ENCODE results near the gene SLX4IP.

Gene SLX4IP

DNA sequence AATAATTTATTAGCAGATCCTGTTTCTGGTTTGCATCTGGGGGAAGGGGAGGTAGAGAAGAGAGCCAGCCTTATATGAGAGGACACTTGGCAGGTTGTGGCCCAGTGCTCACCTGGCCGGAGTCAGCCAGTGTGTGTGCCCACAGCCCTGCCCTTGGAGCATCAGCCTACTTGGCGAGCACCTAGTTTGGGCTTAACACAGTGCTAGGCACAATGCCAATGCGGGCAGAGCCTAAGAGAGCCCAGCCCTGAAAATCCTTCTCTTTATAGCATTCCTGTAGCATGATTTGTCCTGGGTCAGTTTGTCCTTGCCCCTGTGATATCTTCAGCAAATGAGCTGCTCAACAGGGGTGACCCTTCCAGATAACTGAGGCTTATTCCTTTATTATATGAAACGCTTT, 73.0 kb downstream of the SLX4IP start:
- H3K9me3 Mint-ChIP-seq = no peaks in the 10 kb centered on the region
- no peak overlapping the region for H3K4me3 Mint-ChIP-seq
- peaks cover 17% of the 10 kb centered on the region for H3K4me1 Mint-ChIP-seq (ENCODE audit: low read depth)
- H3K27ac Mint-ChIP-seq = no peak overlapping the region
- no peaks in the 10 kb centered on the region for H3K27me3 Mint-ChIP-seq (ENCODE audit: low read depth)
- H3K36me3 Mint-ChIP-seq (ENCODE audit: low read depth) = peaks cover 3% of the 10 kb centered on the region

DNA sequence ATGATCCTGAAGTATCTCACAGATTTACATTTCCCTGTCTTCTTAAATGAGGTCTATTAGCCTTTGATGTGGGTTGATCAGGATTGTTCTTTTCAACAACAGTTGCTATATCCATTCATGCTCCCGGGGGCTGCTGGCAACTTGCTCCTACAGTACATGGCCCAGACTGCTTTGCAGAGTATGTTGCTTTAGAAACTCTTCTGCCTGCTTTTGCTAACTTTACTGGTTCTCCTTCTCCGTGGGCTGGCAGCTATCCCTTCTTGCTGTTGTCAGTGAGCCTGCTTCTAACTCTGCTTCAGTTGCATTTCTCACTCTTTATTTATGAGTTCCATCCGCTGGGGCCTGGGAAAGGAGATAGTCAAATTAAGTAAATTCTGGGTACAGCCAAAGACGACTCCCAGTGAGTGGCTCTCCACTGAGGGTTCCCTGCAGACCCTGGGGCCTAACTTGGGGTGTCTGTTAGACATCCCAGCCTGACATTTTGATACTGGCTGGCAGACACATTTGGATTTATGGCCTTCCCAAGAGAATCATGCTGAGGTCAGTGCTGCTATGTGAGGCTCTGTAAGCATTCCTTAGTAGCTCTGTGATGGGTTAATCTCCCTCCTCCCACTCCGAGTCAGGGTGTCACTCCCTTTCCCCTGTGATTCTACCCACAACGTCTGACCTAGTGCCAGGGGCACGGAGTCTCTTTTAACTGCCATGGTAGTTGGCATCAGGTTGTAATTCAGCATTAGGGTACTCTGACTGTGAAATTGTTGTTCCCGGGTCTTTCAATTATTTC, 73.6 kb downstream of the SLX4IP start:
- Mint-ChIP-seq H3K27me3 (ENCODE audit: low read depth) (no peaks in the 10 kb centered on the region), H3K27ac (no peak overlapping the region), H3K9me3 (no peaks in the 10 kb centered on the region), H3K36me3 (ENCODE audit: low read depth) (peaks cover 3% of the 10 kb centered on the region), H3K4me1 (ENCODE audit: low read depth) (peaks cover 20% of the 10 kb centered on the region), H3K4me3 (no peak overlapping the region)

GRCh38 chr20:10509376-10509775, 74.3 kb downstream of the SLX4IP start:
- H3K27me3 Mint-ChIP-seq (ENCODE audit: low read depth) = no peaks in the 10 kb centered on the region
- peaks cover 27% of the 10 kb centered on the region for H3K4me1 Mint-ChIP-seq (ENCODE audit: low read depth)
- no peak overlapping the region for H3K27ac Mint-ChIP-seq
- H3K9me3 Mint-ChIP-seq = no peaks in the 10 kb centered on the region
- peaks cover 3% of the 10 kb centered on the region for H3K36me3 Mint-ChIP-seq (ENCODE audit: low read depth)
- no peak overlapping the region for H3K4me3 Mint-ChIP-seq

DNA sequence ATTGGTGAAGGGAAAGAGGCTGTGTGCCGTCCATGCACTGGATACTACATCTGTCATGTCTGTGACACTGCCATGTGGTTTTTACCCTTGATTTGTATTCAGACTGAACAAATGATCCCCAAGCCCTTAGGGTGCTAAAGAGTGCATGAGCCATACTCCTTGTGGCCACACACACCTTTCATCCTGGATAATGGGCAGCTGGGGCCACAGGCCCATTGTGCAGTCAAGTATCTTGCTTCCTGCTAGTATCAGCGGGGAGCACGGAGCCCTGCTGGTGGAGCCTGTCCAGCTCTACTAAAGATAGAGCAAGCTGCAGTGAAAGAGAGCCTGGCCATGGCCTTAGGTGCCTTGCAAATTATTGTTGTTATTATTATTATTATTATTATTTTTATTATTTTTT, 75.1 kb downstream of the SLX4IP start:
- H3K4me1 Mint-ChIP-seq (ENCODE audit: low read depth) = peaks cover 32% of the 10 kb centered on the region
- no peak overlapping the region for H3K4me3 Mint-ChIP-seq
- H3K27me3 Mint-ChIP-seq (ENCODE audit: low read depth) = no peaks in the 10 kb centered on the region
- H3K27ac Mint-ChIP-seq = no peak overlapping the region
- no peaks in the 10 kb centered on the region for H3K9me3 Mint-ChIP-seq
- peaks cover 6% of the 10 kb centered on the region for H3K36me3 Mint-ChIP-seq (ENCODE audit: low read depth)

DNA sequence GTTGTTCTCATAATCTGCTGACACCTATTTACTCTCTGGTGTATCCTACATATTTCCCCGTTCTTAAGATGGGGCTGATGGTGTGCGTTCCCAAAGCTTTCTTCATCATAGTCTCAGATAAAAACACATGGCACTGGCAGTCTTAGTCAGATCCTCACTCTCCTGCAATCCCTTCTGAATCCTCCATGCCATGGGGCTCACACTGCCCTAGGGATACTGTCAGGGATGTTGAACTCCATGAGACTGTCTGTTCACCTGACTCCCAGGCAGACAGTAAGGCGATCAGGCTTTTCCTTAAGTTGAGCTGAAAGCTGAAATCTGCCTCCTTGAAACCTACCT, 76.0 kb downstream of the SLX4IP start:
- no peaks in the 10 kb centered on the region for H3K9me3 Mint-ChIP-seq
- H3K36me3 Mint-ChIP-seq (ENCODE audit: low read depth) = peaks cover 6% of the 10 kb centered on the region
- H3K27ac Mint-ChIP-seq = peak overlapping the region; percentile 78
- peak overlapping the region; percentile 45 for H3K4me3 Mint-ChIP-seq
- H3K27me3 Mint-ChIP-seq (ENCODE audit: low read depth) = no peaks in the 10 kb centered on the region
- peaks cover 37% of the 10 kb centered on the region for H3K4me1 Mint-ChIP-seq (ENCODE audit: low read depth)

DNA sequence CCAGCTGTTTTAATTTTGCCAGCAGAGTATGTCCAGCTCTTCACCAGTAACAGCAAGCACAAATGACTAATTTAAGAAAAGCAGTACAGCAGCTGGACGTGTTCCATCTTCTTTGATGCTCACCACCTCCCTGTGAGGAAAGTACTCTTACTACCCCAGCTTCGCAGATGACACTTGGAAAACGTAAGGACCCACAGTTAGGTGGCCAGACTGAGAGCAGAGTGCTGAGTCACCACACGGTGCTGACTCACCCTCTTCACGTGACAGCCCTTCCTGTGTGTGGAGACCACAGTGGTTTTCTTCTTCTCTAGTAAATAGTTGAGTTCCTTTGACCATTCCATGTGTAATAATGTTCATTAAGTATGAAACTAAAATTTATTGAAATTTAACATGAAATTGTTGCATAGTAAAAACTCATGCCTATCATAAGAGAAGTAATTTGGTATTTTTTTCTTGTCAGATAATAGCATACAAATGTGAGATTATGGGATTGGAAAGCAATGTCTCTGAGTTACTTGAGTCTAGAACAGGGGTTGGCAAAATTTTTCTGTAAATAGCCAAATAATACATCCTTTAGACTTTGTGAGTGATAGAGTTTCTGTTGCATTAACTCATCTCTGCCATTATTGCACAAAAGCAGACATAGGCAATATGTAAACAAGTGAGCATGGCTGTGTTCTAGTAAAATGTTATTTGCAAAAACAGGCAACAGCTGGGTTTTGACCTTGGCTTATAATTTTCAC, 76.6 kb downstream of the SLX4IP start:
- Mint-ChIP-seq H3K4me1 (ENCODE audit: low read depth) (peaks cover 38% of the 10 kb centered on the region), H3K4me3 (peak overlapping the region; percentile 45), H3K9me3 (no peaks in the 10 kb centered on the region)

GRCh38 chr20:10513061-10513460, 78.0 kb downstream of the SLX4IP start:
- peaks cover 6% of the 10 kb centered on the region for H3K36me3 Mint-ChIP-seq (ENCODE audit: low read depth)
- no peak overlapping the region for H3K27ac Mint-ChIP-seq
- no peaks in the 10 kb centered on the region for H3K27me3 Mint-ChIP-seq (ENCODE audit: low read depth)
- H3K4me3 Mint-ChIP-seq = no peak overlapping the region
- peaks cover 40% of the 10 kb centered on the region for H3K4me1 Mint-ChIP-seq (ENCODE audit: low read depth)
- no peaks in the 10 kb centered on the region for H3K9me3 Mint-ChIP-seq

More for the DNA sequence above, 76.6 kb downstream of the SLX4IP start:
- Mint-ChIP-seq H3K36me3 (ENCODE audit: low read depth) (peaks cover 6% of the 10 kb centered on the region), H3K27me3 (ENCODE audit: low read depth) (no peaks in the 10 kb centered on the region), H3K27ac (peak overlapping the region; percentile 78)

- H3K27ac Mint-ChIP-seq = no peak overlapping the region
- peaks cover 6% of the 10 kb centered on the region for H3K36me3 Mint-ChIP-seq (ENCODE audit: low read depth)
- peaks cover 36% of the 10 kb centered on the region for H3K4me1 Mint-ChIP-seq (ENCODE audit: low read depth)
- H3K27me3 Mint-ChIP-seq (ENCODE audit: low read depth) = no peaks in the 10 kb centered on the region
- no peak overlapping the region for H3K4me3 Mint-ChIP-seq
- no peaks in the 10 kb centered on the region for H3K9me3 Mint-ChIP-seq
Measured at GRCh38 chr20:10513931-10514575, 78.9 kb downstream of the SLX4IP start.

- peaks cover 48% of the 10 kb centered on the region for H3K4me1 Mint-ChIP-seq (ENCODE audit: low read depth)
- no peaks in the 10 kb centered on the region for H3K9me3 Mint-ChIP-seq
- H3K27ac Mint-ChIP-seq = no peak overlapping the region
- no peak overlapping the region for H3K4me3 Mint-ChIP-seq
- H3K27me3 Mint-ChIP-seq (ENCODE audit: low read depth) = no peaks in the 10 kb centered on the region
- peaks cover 4% of the 10 kb centered on the region for H3K36me3 Mint-ChIP-seq (ENCODE audit: low read depth)
Measured at GRCh38 chr20:10516529-10516928, 81.4 kb downstream of the SLX4IP start.

- no peak overlapping the region for H3K4me3 Mint-ChIP-seq
- peaks cover 36% of the 10 kb centered on the region for H3K4me1 Mint-ChIP-seq (ENCODE audit: low read depth)
- peaks cover 3% of the 10 kb centered on the region for H3K36me3 Mint-ChIP-seq (ENCODE audit: low read depth)
- H3K9me3 Mint-ChIP-seq = no peaks in the 10 kb centered on the region
- peak overlapping the region; percentile 47 for H3K27ac Mint-ChIP-seq
- no peaks in the 10 kb centered on the region for H3K27me3 Mint-ChIP-seq (ENCODE audit: low read depth)
Measured at GRCh38 chr20:10519361-10520046, 84.4 kb downstream of the SLX4IP start.

DNA sequence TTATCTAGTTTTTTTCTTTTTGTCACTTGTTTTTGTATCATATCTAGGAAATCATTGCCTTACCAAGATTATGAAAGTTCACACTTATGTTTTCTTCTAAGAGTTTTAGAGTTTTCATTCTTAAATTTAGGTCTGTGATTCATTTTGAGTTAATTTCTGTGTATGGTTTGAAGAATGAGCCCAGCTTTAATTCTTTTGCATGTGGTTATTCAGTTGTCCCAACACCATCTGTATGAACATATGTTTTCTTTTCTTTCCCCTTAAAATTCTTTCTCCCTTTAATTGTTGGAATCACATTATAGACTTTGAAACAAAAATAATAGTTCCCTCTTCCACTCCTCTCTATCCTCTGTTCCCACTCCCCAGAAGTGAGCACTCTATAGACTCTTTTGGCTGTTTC, 85.4 kb downstream of the SLX4IP start:
- Mint-ChIP-seq H3K9me3 (no peaks in the 10 kb centered on the region), H3K27ac (no peak overlapping the region), H3K4me1 (ENCODE audit: low read depth) (peaks cover 33% of the 10 kb centered on the region), H3K36me3 (ENCODE audit: low read depth) (no peaks in the 10 kb centered on the region), H3K4me3 (no peak overlapping the region), H3K27me3 (ENCODE audit: low read depth) (no peaks in the 10 kb centered on the region)

GRCh38 chr20:10521068-10521831, 86.1 kb downstream of the SLX4IP start:
- H3K27me3 Mint-ChIP-seq (ENCODE audit: low read depth) = no peaks in the 10 kb centered on the region
- peaks cover 2% of the 10 kb centered on the region for H3K36me3 Mint-ChIP-seq (ENCODE audit: low read depth)
- H3K9me3 Mint-ChIP-seq = no peaks in the 10 kb centered on the region
- peak overlapping the region; percentile 4 for H3K4me3 Mint-ChIP-seq
- peaks cover 28% of the 10 kb centered on the region for H3K4me1 Mint-ChIP-seq (ENCODE audit: low read depth)
- H3K27ac Mint-ChIP-seq = peak overlapping the region; percentile 0

GRCh38 chr20:10521836-10522235, 86.7 kb downstream of the SLX4IP start:
- no peak overlapping the region for H3K27ac Mint-ChIP-seq
- H3K36me3 Mint-ChIP-seq (ENCODE audit: low read depth) = peaks cover 2% of the 10 kb centered on the region
- peaks cover 26% of the 10 kb centered on the region for H3K4me1 Mint-ChIP-seq (ENCODE audit: low read depth)
- H3K27me3 Mint-ChIP-seq (ENCODE audit: low read depth) = no peaks in the 10 kb centered on the region
- H3K4me3 Mint-ChIP-seq = no peak overlapping the region
- H3K9me3 Mint-ChIP-seq = no peaks in the 10 kb centered on the region

GRCh38 chr20:10522328-10522727, 87.2 kb downstream of the SLX4IP start:
- peaks cover 2% of the 10 kb centered on the region for H3K36me3 Mint-ChIP-seq (ENCODE audit: low read depth)
- H3K4me3 Mint-ChIP-seq = no peak overlapping the region
- no peak overlapping the region for H3K27ac Mint-ChIP-seq
- H3K27me3 Mint-ChIP-seq (ENCODE audit: low read depth) = no peaks in the 10 kb centered on the region
- no peaks in the 10 kb centered on the region for H3K9me3 Mint-ChIP-seq
- peaks cover 23% of the 10 kb centered on the region for H3K4me1 Mint-ChIP-seq (ENCODE audit: low read depth)

Measured in T-helper 1 cell treated with Interleukin-12 subunit alpha and Interleukin-12 subunit beta and Interleukin-4 antibody, amounts not matched to agents 30 μg/mL and 1 μg/mL, for 36 hours (primary cell).